ENCODE measurements around the gene MMP11. TPM values are rescaled to one million over a fixed set of nuclear protein-coding genes. Genes with fewer than 3 reads are reported as not detected.

MMP11 gene
- total RNA-seq, 1 donor from 2014 or later = 0.70 TPM

GRCh38 chr22:23752090-23752691 lies 20.5 kb upstream of the MMP11 start:
- DNase-seq = no peak
- Mint-ChIP-seq H3K36me3 (ENCODE audit: low read depth) (no peaks in the 10 kb centered on the region), H3K27me3 (peaks cover 5% of the 10 kb centered on the region), H3K4me3 (peak overlapping the region; percentile 73), H3K4me1 (peaks cover 15% of the 10 kb centered on the region), H3K27ac (peak overlapping the region; percentile 10), H3K9me3 (no peaks in the 10 kb centered on the region)
- intact Hi-C loops (cut with micrococcal nuclease) = loop anchor here (5.0 kb wide), 1 partner anchor 45 kb away; no protein-coding TSS in a partner anchor

GRCh38 chr22:23752750-23753149 lies 19.9 kb upstream of the MMP11 start:
- Mint-ChIP-seq H3K36me3 (ENCODE audit: low read depth) (no peaks in the 10 kb centered on the region), H3K4me1 (peaks cover 15% of the 10 kb centered on the region), H3K27me3 (peaks cover 6% of the 10 kb centered on the region), H3K9me3 (no peaks in the 10 kb centered on the region), H3K4me3 (peak overlapping the region; percentile 73), H3K27ac (no peak overlapping the region)
- DNase-seq = no peak
- intact Hi-C loops (cut with micrococcal nuclease) = loop anchor here (5.0 kb wide), 1 partner anchor 45 kb away; no protein-coding TSS in a partner anchor

- DNase-seq = no peak
- Mint-ChIP-seq H3K27me3 (peaks cover 6% of the 10 kb centered on the region), H3K36me3 (ENCODE audit: low read depth) (no peaks in the 10 kb centered on the region), H3K27ac (no peak overlapping the region), H3K4me1 (peaks cover 15% of the 10 kb centered on the region), H3K4me3 (no peak overlapping the region), H3K9me3 (no peaks in the 10 kb centered on the region)
- intact Hi-C loops (cut with micrococcal nuclease) = loop anchor here (5.0 kb wide), 1 partner anchor 46 kb away; no protein-coding TSS in a partner anchor
Observed at GRCh38 chr22:23753385-23753784, 19.3 kb upstream of the MMP11 start.

- no peaks in the 10 kb centered on the region for H3K36me3 Mint-ChIP-seq (ENCODE audit: low read depth)
- no peaks in the 10 kb centered on the region for H3K9me3 Mint-ChIP-seq
- H3K27ac Mint-ChIP-seq = no peak within 1 kb of the TSS
- H3K4me1 Mint-ChIP-seq = peaks cover 15% of the 10 kb centered on the region
- H3K27me3 Mint-ChIP-seq = peaks cover 6% of the 10 kb centered on the region
- DNase-seq = no peak
- intact Hi-C loops (cut with micrococcal nuclease) = loop anchor here (5.0 kb wide), 1 partner anchor 47 kb away; no protein-coding TSS in a partner anchor
- H3K4me3 Mint-ChIP-seq = no peak within 1 kb of the TSS
Observed at GRCh38 chr22:23754220-23754919, 18.3 kb upstream of the MMP11 start, which contains the start of gene VPREB3. TSS of gene VPREB3 (minus strand) at chr22:23754425. CDS start at chr22:23754363, 62 bp downstream.

- DNase-seq = no peak
- Mint-ChIP-seq H3K4me3 (no peak overlapping the region), H3K27ac (no peak overlapping the region), H3K9me3 (no peaks in the 10 kb centered on the region), H3K4me1 (peaks cover 9% of the 10 kb centered on the region), H3K27me3 (peaks cover 3% of the 10 kb centered on the region), H3K36me3 (ENCODE audit: low read depth) (no peaks in the 10 kb centered on the region)
- intact Hi-C loops (cut with micrococcal nuclease) = loop anchor here (5.0 kb wide), 1 partner anchor 48 kb away; no protein-coding TSS in a partner anchor
Observed at GRCh38 chr22:23754980-23755636, 17.5 kb upstream of the MMP11 start.

- peaks cover 4% of the 10 kb centered on the region for H3K4me1 Mint-ChIP-seq
- H3K9me3 Mint-ChIP-seq = no peaks in the 10 kb centered on the region
- no peak overlapping the region for H3K4me3 Mint-ChIP-seq
- DNase-seq = no peak
- no peaks in the 10 kb centered on the region for H3K36me3 Mint-ChIP-seq (ENCODE audit: low read depth)
- H3K27me3 Mint-ChIP-seq = peaks cover 1% of the 10 kb centered on the region
- intact Hi-C loops (cut with micrococcal nuclease) = no loop called here
- H3K27ac Mint-ChIP-seq = no peak overlapping the region
Observed at GRCh38 chr22:23755711-23756110, 16.9 kb upstream of the MMP11 start.

- peaks cover 1% of the 10 kb centered on the region for H3K27me3 Mint-ChIP-seq
- H3K9me3 Mint-ChIP-seq = no peaks in the 10 kb centered on the region
- H3K4me3 Mint-ChIP-seq = no peak overlapping the region
- peaks cover 5% of the 10 kb centered on the region for H3K4me1 Mint-ChIP-seq
- DNase-seq = no peak
- no peak overlapping the region for H3K27ac Mint-ChIP-seq
- H3K36me3 Mint-ChIP-seq (ENCODE audit: low read depth) = no peaks in the 10 kb centered on the region
- intact Hi-C loops (cut with micrococcal nuclease) = no loop called here
Observed at GRCh38 chr22:23756891-23757290, 15.8 kb upstream of the MMP11 start.

- DNase-seq = no peak
- intact Hi-C loops (cut with micrococcal nuclease) = no loop called here
- Mint-ChIP-seq H3K4me3 (no peak overlapping the region), H3K36me3 (ENCODE audit: low read depth) (no peaks in the 10 kb centered on the region), H3K4me1 (peaks cover 18% of the 10 kb centered on the region), H3K9me3 (no peaks in the 10 kb centered on the region), H3K27me3 (peaks cover 1% of the 10 kb centered on the region), H3K27ac (no peak overlapping the region)
Observed at GRCh38 chr22:23759566-23759965, 13.1 kb upstream of the MMP11 start.

GRCh38 chr22:23760056-23760455 lies 12.6 kb upstream of the MMP11 start:
- Mint-ChIP-seq H3K9me3 (no peaks in the 10 kb centered on the region), H3K36me3 (ENCODE audit: low read depth) (peaks cover 2% of the 10 kb centered on the region), H3K27ac (no peak overlapping the region), H3K27me3 (peaks cover 1% of the 10 kb centered on the region), H3K4me1 (peaks cover 22% of the 10 kb centered on the region), H3K4me3 (no peak overlapping the region)
- intact Hi-C loops (cut with micrococcal nuclease) = no loop called here
- DNase-seq = no peak

GRCh38 chr22:23762842-23763578 lies 9.6 kb upstream of the MMP11 start, which contains the start of gene C22orf15:
TSS of gene C22orf15 (plus strand) at chr22:23762990. CDS start at chr22:23763307, 317 bp downstream.
- H3K27ac Mint-ChIP-seq = peak within 1 kb of the TSS; percentile 56
- peak; percentile 73 for DNase-seq
- intact Hi-C loops (cut with micrococcal nuclease) = no loop called here
- peak within 1 kb of the TSS; percentile 73 for H3K4me3 Mint-ChIP-seq
- H3K27me3 Mint-ChIP-seq = no peaks in the 10 kb centered on the region
- no peaks in the 10 kb centered on the region for H3K9me3 Mint-ChIP-seq
- peaks cover 5% of the 10 kb centered on the region for H3K36me3 Mint-ChIP-seq (ENCODE audit: low read depth)
- peaks cover 35% of the 10 kb centered on the region for H3K4me1 Mint-ChIP-seq

- H3K36me3 Mint-ChIP-seq (ENCODE audit: low read depth) = peaks cover 5% of the 10 kb centered on the region
- no peaks in the 10 kb centered on the region for H3K9me3 Mint-ChIP-seq
- peak overlapping the region; percentile 73 for H3K4me3 Mint-ChIP-seq
- H3K27me3 Mint-ChIP-seq = no peaks in the 10 kb centered on the region
- peak; percentile 85 for DNase-seq
- peak overlapping the region; percentile 56 for H3K27ac Mint-ChIP-seq
- intact Hi-C loops (cut with micrococcal nuclease) = no loop called here
- peaks cover 36% of the 10 kb centered on the region for H3K4me1 Mint-ChIP-seq
Observed at GRCh38 chr22:23763579-23763945, 9.1 kb upstream of the MMP11 start.

- Mint-ChIP-seq H3K27ac (no peak overlapping the region), H3K36me3 (ENCODE audit: low read depth) (peaks cover 5% of the 10 kb centered on the region), H3K9me3 (no peaks in the 10 kb centered on the region), H3K4me3 (peak overlapping the region; percentile 73), H3K27me3 (no peaks in the 10 kb centered on the region), H3K4me1 (peaks cover 36% of the 10 kb centered on the region)
- intact Hi-C loops (cut with micrococcal nuclease) = no loop called here
- DNase-seq = no peak
Observed at GRCh38 chr22:23763954-23764353, 8.7 kb upstream of the MMP11 start.

Data from activated CD4-positive, alpha-beta T cell treated with anti-CD3 and anti-CD28 coated beads, Interleukin-2, amount 10 ng/mL, durations not matched to agents 24 days and 14 days (primary cell).